GM12891 (cell line): ENCODE measurements around the gene FGF10.

Source experiments
- PAX5 ChIP-seq: IDR thresholded peaks from 2 replicates; pipeline ENCODE4 v1.6.1; 2011; ENCODE audit warnings: low read length, moderate library complexity, mild to moderate bottlenecking; ENCODE audit not compliant: insufficient read depth, severe bottlenecking
- POLR2A ChIP-seq: IDR thresholded peaks from 2 replicates; pipeline ENCODE4 v1.6.1; 2011; ENCODE audit warnings: low read depth, low read length, control low read depth
- POLR2AphosphoS5 ChIP-seq: IDR thresholded peaks from 2 replicates; pipeline ENCODE4 v1.6.1; 2011; ENCODE audit warnings: low read depth, low read length, control low read depth
- POU2F2 ChIP-seq: IDR thresholded peaks from 2 replicates; pipeline ENCODE4 v1.6.1; 2011; ENCODE audit warnings: low read depth, mild to moderate bottlenecking, control low read depth, low read length, moderate library complexity
- SPI1 ChIP-seq: IDR thresholded peaks from 2 replicates; pipeline ENCODE4 v1.6.1; 2011; ENCODE audit warnings: low read depth, low read length, control low read depth
- TAF1 ChIP-seq: IDR thresholded peaks from 2 replicates; pipeline ENCODE4 v1.6.1; 2011; ENCODE audit warnings: low read depth, low read length, control low read depth

DNA sequence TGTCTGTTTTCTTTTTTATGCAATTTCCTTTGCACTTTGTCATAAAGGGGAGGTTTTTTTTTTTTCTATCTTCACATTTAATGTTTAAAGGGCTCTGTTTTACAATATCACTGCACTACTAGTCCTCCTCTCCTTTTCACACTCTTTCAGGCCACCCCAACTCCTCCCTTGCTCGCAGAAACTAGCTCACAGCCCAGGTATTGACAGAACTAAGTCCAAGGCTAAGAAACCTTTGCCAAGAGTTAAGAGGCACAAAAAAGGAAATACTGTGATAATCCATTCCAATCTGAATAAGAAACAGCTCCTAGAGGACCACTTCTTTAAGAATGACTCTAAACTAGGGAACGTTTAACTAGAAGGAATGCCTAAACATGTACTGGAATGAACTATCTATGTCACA is 1.1 kb upstream of the FGF10 start:
- TF ChIP-seq TAF1, result no peak
- TF ChIP-seq POLR2A, result no peak
- TF ChIP-seq POLR2AphosphoS5, result no peak
- no peak for TF ChIP-seq SPI1
- TF ChIP-seq PAX5, result no peak
- TF ChIP-seq POU2F2, result no peak
